GM23248 (cell line): ENCODE results near the gene C11orf54.

Experiments used
- EZH2 ChIP-seq: fragments of 200-600 bp; sonication (generic); IDR thresholded peaks from 2 replicates; pipeline ENCODE4 v1.6.1; 2018; ENCODE audit warnings: antibody characterized with exemption, mild to moderate bottlenecking; ENCODE audit not compliant: insufficient read depth, poor library complexity, severe bottlenecking
- EZH2phosphoT487 ChIP-seq: fragments of 200-600 bp; sonication (generic); IDR thresholded peaks from 2 replicates; pipeline ENCODE4 v1.6.1; 2018; ENCODE audit warnings: antibody characterized with exemption, moderate library complexity, mild to moderate bottlenecking, low read depth; ENCODE audit not compliant: insufficient read depth

DNA sequence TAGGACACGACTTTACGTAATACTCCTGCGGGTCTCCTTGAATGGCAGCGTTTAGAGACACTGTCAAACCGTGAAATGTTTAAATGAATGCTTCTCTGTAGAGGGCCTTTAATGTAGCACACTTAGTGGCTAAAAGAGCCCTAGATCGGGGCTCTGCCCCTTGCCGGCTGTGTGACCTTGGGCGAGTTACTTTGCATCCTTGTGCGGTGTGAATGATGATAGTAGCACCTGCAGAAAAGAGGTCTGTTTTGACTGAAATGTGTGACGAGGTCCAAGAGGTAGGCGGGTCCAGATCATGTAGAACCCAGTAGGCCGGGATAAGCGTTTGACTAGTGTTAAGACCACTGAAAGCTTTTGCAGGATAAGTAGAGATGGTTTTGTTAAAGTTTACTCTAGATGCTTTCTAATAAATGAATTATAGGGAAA lies 43.5 kb downstream of the C11orf54 start:
- no peak for TF ChIP-seq EZH2
- TF ChIP-seq EZH2phosphoT487, result no peak
